ENCODE data around the gene B3GNT7.

- no peak for TF ChIP-seq RAD21 (IDR thresholded peaks at IDR 0.05; ENCODE audit: low read depth)
- no peak for TF ChIP-seq CTCF (IDR thresholded peaks at IDR 0.05 in 2 of 3, conservative IDR thresholded peaks at IDR 0.05 in 1 of 3; ENCODE audit: borderline replicate concordance in 1 of 3, insufficient read depth in 1 of 3, low read depth in 2 of 3, low read length in 2 of 3)
- no peak for TF ChIP-seq ELF1 (IDR thresholded peaks at IDR 0.05; ENCODE audit: borderline replicate concordance, low read depth)
- no peak for TF ChIP-seq YY1 (IDR thresholded peaks at IDR 0.05; ENCODE audit: extremely low read depth, insufficient replicate concordance, low read depth, low read length)
- no peak for TF ChIP-seq EGR1 (IDR thresholded peaks at IDR 0.05; ENCODE audit: low read depth)
- TF ChIP-seq ATF3 (IDR thresholded peaks at IDR 0.05): no peak
- no peak for TF ChIP-seq SIN3A (IDR thresholded peaks at IDR 0.05; ENCODE audit: low read depth)
- TF ChIP-seq, protein P1, sequence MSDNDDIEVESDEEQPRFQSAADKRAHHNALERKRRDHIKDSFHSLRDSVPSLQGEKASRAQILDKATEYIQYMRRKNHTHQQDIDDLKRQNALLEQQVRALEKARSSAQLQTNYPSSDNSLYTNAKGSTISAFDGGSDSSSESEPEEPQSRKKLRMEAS (IDR thresholded peaks at IDR 0.05): no peak
- no peak for TF ChIP-seq POLR2A (IDR thresholded peaks at IDR 0.05; ENCODE audit: borderline replicate concordance, extremely low read depth, insufficient read depth, insufficient read length)
- no peak for TF ChIP-seq REST (IDR thresholded peaks at IDR 0.05; ENCODE audit: low read depth)
These were observed 41.4 kb downstream of the B3GNT7 start for GRCh38 chr2:231436957-231437356.
